Measurements from ENCODE around the gene ABHD5. TPM values are rescaled to one million over a fixed set of nuclear protein-coding genes. Genes with fewer than 3 reads are reported as not detected.

ABHD5 gene
- total and polyA plus RNA-seq, 2 donors from 2014 or later = 19.0 to 21.1 TPM

DNA sequence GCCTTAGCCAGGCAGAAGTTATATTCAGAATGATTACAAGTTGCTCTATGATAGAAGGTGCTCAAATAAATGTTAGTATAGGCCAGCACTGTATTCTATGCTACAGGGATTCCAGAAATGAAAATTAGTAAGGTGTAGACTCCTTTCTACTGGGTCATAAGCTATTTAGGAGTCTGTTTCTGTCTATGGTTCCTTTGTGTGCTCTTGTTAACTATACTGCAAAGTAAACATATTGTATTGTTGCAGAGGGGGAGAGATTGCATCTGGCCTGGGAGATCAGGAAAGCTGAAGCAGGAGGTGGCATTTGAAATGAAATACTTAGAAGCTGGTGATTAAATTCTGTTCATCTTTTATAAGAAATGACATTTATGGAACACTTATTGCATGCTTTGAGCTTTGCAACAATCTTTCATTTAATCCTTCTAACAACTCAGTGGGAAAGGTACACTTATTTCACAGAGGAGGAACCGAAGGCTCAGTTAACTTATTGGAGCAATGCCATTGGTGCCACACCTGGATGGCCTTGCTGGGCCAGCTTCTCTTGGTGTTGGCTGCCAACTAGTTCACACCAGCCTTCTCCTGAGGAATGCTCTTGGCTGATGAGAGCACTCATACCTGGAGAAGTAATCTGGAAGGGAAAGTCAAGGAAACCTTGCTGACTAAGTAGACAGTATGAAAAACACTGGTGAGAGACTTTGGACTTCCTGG, 39.1 kb downstream of the ABHD5 start:
- Histone ChIP-seq H3K9me3 (ENCODE audit: control insufficient read depth in 2 of 3, insufficient read depth in 1 of 3, low read length in 3 of 3) (no peaks in the 10 kb centered on the region), H3K36me3 (ENCODE audit: control insufficient read depth in 2 of 3, insufficient read depth in 3 of 3, low read length in 3 of 3) (no peaks in the 10 kb centered on the region), H3K27ac (ENCODE audit: low read depth in 2 of 2, low read length in 2 of 2) (no peak overlapping the region), H3K4me1 (ENCODE audit: control insufficient read depth in 2 of 3, insufficient read depth in 2 of 3, low read depth in 1 of 3, low read length in 3 of 3) (peaks cover 0 to 3% (median 0%) of the 10 kb centered on the region in 3 donors), H3K4me3 (ENCODE audit: low read length in 3 of 3) (no peak overlapping the region), H3K27me3 (ENCODE audit: control insufficient read depth, insufficient read depth, low read length) (no peaks in the 10 kb centered on the region), H3K9ac (ENCODE audit: low read length in 3 of 3) (no peak overlapping the region)
- DNase-seq (no peak), FAIRE-seq (no peak)
- intact Hi-C loops (cut with DNase I) = no loop called here
- TF ChIP-seq, protein P1, sequence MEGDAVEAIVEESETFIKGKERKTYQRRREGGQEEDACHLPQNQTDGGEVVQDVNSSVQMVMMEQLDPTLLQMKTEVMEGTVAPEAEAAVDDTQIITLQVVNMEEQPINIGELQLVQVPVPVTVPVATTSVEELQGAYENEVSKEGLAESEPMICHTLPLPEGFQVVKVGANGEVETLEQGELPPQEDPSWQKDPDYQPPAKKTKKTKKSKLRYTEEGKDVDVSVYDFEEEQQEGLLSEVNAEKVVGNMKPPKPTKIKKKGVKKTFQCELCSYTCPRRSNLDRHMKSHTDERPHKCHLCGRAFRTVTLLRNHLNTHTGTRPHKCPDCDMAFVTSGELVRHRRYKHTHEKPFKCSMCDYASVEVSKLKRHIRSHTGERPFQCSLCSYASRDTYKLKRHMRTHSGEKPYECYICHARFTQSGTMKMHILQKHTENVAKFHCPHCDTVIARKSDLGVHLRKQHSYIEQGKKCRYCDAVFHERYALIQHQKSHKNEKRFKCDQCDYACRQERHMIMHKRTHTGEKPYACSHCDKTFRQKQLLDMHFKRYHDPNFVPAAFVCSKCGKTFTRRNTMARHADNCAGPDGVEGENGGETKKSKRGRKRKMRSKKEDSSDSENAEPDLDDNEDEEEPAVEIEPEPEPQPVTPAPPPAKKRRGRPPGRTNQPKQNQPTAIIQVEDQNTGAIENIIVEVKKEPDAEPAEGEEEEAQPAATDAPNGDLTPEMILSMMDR (IDR thresholded peaks at IDR 0.05; ENCODE audit: borderline replicate concordance, extremely low read depth, insufficient read depth) = no peak

DNA sequence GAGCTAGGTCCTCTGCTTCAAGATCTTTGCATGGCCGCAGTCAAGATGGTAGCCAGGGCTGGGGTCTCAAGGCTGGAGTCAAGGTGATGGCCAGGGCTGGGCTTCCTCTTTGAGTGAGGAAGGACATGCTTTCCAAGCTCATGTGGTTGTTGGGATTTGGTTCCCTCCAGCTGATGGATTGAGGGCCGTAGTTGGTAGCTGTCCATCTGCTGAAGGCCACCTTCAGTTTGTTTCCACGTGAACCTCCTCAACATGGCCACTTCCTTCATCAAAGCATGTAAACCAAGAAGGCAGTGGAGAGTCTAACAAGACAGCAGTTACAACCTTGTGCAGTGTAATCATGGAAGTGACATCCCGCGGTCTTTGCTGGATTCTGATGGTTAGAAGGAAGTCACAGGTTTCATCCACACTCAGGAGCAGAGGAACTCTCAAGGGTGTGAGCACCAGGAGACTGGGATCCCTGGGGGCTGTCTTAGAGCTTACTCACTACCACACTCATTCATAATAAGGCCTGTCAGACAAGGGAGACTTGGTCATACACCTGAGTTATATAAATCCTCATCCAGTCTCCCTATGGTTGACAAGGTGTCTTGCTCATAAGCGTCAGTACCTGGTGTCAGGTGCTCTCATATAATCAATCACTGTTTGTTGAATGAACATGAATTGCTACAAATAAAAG, 42.1 kb downstream of the ABHD5 start:
- H3K9me3 ChIP-seq (ENCODE audit: control insufficient read depth in 2 of 3, insufficient read depth in 1 of 3, low read length in 3 of 3) = no peaks in the 10 kb centered on the region
- H3K36me3 ChIP-seq (ENCODE audit: control insufficient read depth in 2 of 3, insufficient read depth in 3 of 3, low read length in 3 of 3) = no peaks in the 10 kb centered on the region
- TF ChIP-seq, protein P1 (IDR thresholded peaks at IDR 0.05; ENCODE audit: borderline replicate concordance, extremely low read depth, insufficient read depth) = no peak
- DNase-seq (no peak), FAIRE-seq (no peak)
- no peak overlapping the region for H3K27ac ChIP-seq (ENCODE audit: low read depth in 2 of 2, low read length in 2 of 2)
- peaks cover 0 to 6% (median 0%) of the 10 kb centered on the region in 3 donors for H3K4me1 ChIP-seq (ENCODE audit: control insufficient read depth in 2 of 3, insufficient read depth in 2 of 3, low read depth in 1 of 3, low read length in 3 of 3)
- no peak overlapping the region for H3K4me3 ChIP-seq (ENCODE audit: low read length in 3 of 3)
- intact Hi-C loops (cut with DNase I) = no loop called here
- H3K27me3 ChIP-seq (ENCODE audit: control insufficient read depth, insufficient read depth, low read length) = no peaks in the 10 kb centered on the region
- H3K9ac ChIP-seq (ENCODE audit: low read length in 3 of 3) = no peak overlapping the region

DNA sequence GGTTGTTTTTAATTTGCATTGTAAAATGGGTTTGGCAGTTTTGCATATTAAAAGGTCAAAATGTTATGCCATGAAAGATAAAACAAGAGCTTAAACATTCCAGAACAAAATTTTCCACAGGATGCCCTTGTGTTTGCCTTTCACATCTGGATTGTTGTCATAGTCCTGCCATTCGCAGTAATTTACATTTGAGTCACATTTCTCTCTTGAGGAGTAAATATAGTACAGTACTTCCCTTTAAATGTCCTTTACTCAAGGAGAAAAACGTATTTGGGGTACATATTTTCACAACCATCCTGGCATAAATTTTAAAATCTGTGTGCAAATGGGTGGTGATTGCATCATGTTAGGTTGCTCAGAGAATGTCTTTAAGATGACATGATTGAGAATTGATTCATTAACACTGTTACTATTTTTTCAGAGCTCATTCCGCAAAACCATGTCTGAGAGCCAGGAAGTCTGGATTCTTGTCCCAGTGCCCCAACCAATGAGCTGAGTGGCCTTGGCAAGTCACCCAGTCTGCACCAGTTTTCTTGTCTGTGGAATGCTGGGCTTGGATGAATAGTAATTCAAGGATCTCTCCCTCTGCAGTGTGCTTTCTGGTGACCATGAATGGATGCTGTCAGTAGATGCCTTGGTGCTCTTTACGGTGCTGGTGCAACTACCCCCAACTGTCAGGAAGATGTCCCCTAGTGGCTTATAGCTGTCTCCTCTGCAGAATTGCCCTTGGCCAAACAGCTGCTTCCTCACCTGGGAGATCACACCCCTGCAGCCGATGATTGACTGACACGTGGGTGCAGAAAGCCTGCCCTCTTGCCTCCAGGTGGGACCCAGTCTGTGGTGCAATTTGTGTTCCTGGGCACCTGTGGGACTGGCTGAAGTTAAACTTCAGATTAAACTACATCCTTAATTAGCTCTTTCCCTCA, 43.0 kb downstream of the ABHD5 start:
- Histone ChIP-seq H3K27ac (ENCODE audit: low read depth in 2 of 2, low read length in 2 of 2) (no peak overlapping the region), H3K9me3 (ENCODE audit: control insufficient read depth in 2 of 3, insufficient read depth in 1 of 3, low read length in 3 of 3) (no peaks in the 10 kb centered on the region), H3K27me3 (ENCODE audit: control insufficient read depth, insufficient read depth, low read length) (no peaks in the 10 kb centered on the region), H3K4me1 (ENCODE audit: control insufficient read depth in 2 of 3, insufficient read depth in 2 of 3, low read depth in 1 of 3, low read length in 3 of 3) (peaks cover 0 to 6% (median 0%) of the 10 kb centered on the region in 3 donors), H3K9ac (ENCODE audit: low read length in 3 of 3) (no peak overlapping the region), H3K4me3 (ENCODE audit: low read length in 3 of 3) (no peak overlapping the region), H3K36me3 (ENCODE audit: control insufficient read depth in 2 of 3, insufficient read depth in 3 of 3, low read length in 3 of 3) (no peaks in the 10 kb centered on the region)
- no peak for FAIRE-seq
- DNase-seq = no peak
- intact Hi-C loops (cut with DNase I) = no loop called here
- TF ChIP-seq, protein P1 (IDR thresholded peaks at IDR 0.05; ENCODE audit: borderline replicate concordance, extremely low read depth, insufficient read depth) = no peak

Data from kidney (tissue), 14 donors.